GM19438 (cell line): ENCODE results near the gene BUD31.
"Not testable (repeated sequence)": the region's sequence is repeated elsewhere in the genome, so short reads cannot be mapped to it uniquely, and the experiment has no call there.

Experiments
- ATAC-seq: cut with Tn5 transposase; IDR thresholded peaks from one replicate; pipeline ENCODE4 v1.9.1; 2021; ENCODE audit warnings: low read depth; ENCODE audit not compliant: unreplicated experiment

BUD31 gene

DNA sequence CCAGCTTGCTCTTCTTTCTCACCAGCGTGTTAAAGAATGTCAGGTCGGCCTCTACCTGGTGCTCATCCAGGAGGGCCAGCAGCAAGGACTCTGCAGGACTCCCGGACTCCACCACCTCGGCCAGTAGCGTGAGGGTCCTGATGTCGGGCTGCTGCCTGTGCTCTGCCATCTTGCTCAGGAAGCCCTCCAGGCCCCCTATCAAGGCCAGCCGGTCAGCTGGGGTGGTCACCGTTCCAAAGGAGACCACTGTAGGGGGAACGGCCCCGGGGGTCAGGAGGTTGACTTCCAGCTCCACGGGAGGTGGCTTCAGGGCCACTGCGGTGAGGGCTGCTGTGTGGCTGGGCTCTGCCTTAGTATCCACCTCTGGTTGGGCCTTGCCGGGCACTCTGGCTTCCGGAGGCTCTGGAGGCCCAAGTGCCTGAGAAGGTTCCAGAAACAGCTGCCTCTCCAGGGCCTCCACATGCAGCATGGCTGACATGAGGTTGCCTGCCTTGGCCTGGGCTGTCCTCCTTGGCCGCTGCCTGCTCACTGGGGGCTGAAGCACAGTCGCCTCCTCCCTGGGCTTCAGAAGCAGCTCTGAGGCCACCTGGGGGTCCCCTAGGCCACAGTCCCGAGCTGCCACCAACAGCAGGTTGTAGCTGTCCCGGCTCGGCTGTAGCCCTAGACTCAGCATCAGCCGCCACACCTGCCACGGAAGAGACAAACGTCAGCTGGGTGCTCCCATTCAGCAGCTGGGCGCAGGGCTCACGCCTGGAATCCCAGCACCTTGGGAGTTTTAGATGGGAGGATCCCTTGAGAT, 16.4 kb downstream of the BUD31 start:
- no peak for ATAC-seq

DNA sequence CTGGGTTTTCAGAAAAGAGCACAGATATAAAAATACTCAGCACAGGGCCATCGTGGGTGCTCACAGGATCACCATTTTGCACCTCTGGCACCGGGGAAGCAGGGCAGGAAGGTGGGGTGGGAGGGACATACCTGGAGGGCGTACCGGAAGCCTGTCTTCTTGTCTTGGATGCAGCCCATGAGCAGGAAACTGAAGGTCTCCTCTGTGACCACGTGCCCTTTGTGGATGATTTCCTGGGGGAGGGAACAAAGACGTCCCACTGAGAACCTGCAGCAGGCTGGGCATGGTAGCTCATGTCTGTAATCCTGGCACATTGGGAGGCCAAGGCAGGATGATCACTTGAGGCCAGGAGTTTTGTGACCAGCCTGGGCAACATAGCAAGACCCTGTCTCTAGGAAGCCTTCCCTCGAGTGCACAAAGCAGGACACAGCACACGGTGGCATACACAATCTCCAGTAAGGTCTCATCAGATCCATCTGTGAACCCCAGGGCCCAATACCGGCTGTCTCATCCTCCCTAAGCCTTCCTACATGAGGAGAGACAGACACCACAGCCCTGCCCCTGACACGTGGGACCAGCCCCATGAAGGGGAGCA, 20.3 kb downstream of the BUD31 start:
- no peak for ATAC-seq

- no peak for ATAC-seq
Observed at GRCh38 chr7:99429756-99430155, 21.0 kb downstream of the BUD31 start.

GRCh38 chr7:99431756-99432540, 23.2 kb downstream of the BUD31 start:
- ATAC-seq = not testable (repeated sequence)

DNA sequence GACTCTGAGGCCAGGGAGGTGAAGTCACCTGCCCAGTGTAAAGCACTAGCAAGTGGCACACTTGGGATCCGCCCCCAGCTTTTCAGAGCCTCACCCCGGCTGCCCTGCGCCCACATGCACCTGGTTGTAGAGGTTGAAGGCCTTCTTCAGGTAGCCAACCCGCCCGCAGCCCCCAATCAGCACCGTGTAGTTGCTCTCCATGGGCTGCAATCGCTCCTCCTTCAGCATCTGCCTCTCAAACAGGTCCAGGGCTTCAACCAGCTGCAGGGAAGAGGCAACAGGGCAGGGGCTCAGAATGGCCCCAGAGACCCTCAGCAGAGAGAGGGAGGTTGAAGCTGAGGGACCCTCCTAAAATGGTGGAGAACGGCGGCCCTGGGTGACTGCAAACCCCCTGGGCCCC, 24.4 kb downstream of the BUD31 start:
- ATAC-seq = no peak

DNA sequence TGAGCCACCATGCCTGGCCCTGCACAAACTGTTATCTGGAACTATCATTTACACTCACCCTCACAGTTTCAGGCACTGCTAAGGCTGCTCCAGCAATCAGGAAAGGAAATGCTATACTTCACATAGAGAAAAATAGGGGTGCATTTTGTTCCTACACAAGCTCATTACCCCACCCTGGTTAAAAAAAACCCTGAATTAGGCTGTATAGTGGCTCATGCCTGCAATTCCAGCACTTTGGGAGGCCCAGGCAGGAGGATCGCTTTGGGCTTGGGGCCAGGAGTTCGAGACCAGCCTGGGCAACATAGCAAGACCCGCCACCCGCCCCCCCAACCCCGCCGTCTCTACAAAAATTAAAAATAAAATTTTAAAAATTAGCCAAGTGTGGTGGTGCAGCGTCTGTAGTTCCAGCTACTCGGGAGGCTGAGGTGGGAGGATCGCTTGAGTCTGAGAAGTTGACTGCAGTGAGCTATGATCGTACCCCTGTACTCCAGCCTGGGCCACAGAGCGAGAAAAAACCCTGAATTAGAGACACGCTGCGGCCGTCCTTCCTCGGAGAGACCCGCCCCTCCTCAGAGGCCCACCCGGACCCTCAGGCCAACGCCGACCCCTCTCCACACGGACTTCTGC, 29.3 kb downstream of the BUD31 start:
- no peak for ATAC-seq

DNA sequence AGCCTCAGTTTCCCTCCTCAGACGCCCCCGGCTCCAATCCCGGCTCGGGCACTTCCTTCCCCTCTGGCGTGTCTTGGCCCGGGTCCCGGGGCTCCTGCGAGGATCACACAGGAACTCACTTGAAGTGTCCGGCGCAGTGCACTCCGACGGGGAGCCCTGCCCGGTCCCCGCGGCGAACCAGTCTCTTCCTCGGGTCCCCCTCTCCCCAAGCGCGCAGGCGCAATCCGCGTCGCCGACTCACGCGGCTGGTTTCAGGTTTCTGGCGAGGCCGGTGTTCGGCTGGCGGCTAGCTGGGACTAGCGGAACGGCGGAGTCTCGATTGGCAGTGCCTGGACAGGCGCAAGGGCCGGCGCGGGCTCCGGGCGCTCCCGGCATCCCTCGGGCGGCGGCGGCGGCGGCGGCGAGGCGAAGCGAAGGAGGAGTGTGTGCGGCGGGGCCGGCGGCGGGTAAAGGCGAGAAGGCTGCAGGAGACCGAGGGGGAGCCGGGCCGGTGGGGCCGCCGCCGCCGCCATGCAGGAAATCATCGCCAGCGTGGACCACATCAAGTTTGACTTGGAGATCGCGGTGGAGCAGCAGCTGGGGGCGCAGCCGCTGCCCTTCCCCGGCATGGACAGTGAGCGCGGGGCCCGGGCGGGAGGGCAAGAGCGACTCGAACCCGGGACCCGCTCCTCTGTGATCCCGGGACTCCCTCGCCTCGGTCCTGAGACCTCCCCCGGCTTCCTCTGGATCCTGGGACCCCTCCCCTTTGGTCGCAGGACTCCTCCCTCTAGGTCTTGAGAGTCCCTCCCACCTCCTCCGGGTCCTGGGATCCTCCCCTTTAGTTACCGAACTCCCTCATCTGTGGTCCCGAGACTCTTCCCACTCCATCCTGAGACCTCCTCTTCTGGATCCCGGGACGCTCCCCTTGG, 30.1 kb downstream of the BUD31 start, which contains the start of the genes CPSF4 and PTCD1:
Gene CPSF4 (plus strand): TSS at position 371 of the 908 bp plus-strand sequence. CDS start 140 bp downstream, at position 511.
Gene PTCD1 (minus strand): TSS at position 226 of the 908 bp plus-strand sequence. CDS start 3,556 bp downstream, outside the sequence.
- peak; percentile 94 for ATAC-seq

DNA sequence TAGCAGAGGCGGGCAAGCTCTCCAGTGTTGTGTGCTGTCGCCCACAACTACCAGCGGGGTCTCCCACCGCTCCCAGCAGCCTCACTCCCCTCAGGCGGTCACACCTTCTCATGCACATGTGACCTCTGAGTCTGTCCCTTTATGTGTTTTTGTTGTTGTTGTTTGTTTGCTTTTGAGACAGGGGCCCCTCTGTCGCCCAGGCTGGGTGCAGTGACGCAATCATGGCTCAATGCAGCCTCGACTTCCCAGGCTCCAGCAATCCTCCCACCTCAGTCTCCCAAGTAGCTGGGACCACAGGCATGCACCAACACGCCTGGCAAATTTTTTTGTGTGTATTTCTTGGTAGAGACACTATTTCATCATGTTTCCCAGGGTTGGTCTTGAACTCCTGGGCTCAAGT, 31.4 kb downstream of the BUD31 start:
- no peak for ATAC-seq

- no peak for ATAC-seq
Observed at GRCh38 chr7:99446096-99446495, 37.3 kb downstream of the BUD31 start.

DNA sequence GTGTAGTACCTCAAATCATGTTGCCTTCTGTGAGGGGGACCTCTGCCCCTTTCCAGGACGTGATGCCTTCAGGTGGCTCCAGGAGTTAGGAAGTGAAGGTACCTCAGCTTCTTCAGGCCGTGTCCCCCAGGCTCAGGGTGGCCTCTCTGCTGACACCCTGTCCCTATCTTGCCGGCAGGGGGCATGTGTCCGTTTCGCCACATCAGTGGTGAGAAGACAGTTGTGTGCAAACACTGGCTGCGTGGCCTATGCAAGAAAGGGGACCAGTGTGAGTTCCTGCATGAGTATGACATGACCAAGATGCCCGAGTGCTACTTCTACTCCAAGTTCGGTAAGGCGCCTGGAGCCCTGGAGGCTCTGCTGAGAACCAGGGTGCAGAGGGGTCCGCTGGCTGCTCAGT, 39.2 kb downstream of the BUD31 start:
- no peak for ATAC-seq

GRCh38 chr7:99448855-99449254, 40.1 kb downstream of the BUD31 start:
- no peak for ATAC-seq

GRCh38 chr7:99449326-99449725, 40.6 kb downstream of the BUD31 start:
- no peak for ATAC-seq

GRCh38 chr7:99451936-99452335, 43.2 kb downstream of the BUD31 start:
- ATAC-seq = no peak

GRCh38 chr7:99452541-99452940, 43.8 kb downstream of the BUD31 start:
- ATAC-seq = no peak

- ATAC-seq = no peak
Observed at GRCh38 chr7:99453105-99453504, 44.3 kb downstream of the BUD31 start.

DNA sequence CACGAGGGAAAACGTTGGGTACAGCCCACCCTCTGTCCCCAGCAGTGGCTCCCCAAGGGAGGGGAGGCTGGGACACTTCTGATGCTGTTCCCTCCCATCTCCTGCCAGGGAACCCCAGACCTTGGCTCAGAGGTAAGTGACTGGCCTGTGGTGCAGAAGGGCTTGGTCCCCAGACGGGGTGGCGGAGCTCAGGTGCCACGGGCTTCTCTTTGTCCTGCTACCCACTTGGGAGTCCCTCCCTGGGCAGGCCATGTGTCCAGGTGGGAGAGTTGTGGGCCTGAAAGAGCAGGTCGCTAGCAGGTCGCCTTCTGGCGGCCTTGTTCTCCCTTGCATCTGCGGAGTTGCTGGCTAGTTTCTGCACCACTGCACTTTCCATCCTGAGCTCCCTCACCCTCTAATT, 47.1 kb downstream of the BUD31 start:
- ATAC-seq = no peak

- ATAC-seq = no peak
Observed at GRCh38 chr7:99456288-99456687, 47.5 kb downstream of the BUD31 start.

DNA sequence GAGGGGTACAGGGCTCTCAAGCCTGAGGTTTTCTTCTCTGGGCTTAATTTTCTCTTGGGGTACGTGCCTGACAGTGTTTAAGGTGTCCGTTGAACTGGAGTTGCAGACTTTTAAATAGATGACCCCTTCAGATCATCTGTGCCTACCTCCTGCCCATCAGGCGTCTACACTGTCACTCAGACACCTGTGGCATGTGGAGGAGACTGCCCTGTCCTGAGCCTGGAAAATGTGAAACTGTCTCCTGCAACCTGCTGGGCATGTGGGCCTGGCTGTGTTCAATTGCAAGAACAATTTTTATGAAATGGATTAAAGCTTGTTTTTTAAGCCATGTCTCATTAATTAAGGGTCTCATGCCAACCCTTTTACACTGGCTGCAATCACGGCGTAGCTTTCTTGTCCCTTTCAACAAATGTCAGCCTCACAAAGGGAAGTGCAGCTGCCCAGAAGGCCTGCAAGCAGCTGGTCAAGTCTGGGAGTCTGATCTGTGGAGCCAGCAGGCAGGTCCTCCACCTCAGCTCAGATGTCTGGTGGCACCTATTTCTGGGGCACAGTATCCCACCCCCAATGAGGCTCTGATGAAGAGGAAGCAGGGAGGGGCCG, 48.4 kb downstream of the BUD31 start:
- no peak for ATAC-seq
